Progenitor cell of endocrine pancreas (in vitro differentiated cells): ENCODE measurements around the gene FNDC3B. TPM values are rescaled to one million over a fixed set of nuclear protein-coding genes. Genes with fewer than 3 reads are reported as not detected.

Experiments
- DNase-seq: peaks from one replicate; pipeline ENCODE4 v3.0.0; 2021; ENCODE audit warnings: low spot score; ENCODE audit not compliant: unreplicated experiment
- H3K27ac Mint-ChIP-seq: 2 replicates; pipeline ENCODE4 v1.8.0; 2021; ENCODE audit warnings: mild to moderate bottlenecking, moderate library complexity, mixed read lengths
- H3K27me3 Mint-ChIP-seq: 2 replicates; pipeline ENCODE4 v1.8.0; 2021; ENCODE audit warnings: mixed read lengths
- H3K36me3 Mint-ChIP-seq: 2 replicates; pipeline ENCODE4 v1.8.0; 2022; ENCODE audit warnings: mixed read lengths; ENCODE audit not compliant: insufficient read depth
- H3K4me1 Mint-ChIP-seq: 2 replicates; pipeline ENCODE4 v1.8.0; 2021; ENCODE audit warnings: low read depth, mixed read lengths
- H3K4me3 Mint-ChIP-seq: 2 replicates; pipeline ENCODE4 v1.8.0; 2021; ENCODE audit warnings: low read depth, mild to moderate bottlenecking, moderate library complexity, mixed read lengths
- H3K9me3 Mint-ChIP-seq: 2 replicates; pipeline ENCODE4 v1.8.0; 2021; ENCODE audit warnings: low read depth, mixed read lengths
- total RNA-seq: library from RNA; stranded (reverse); gene quantifications from 2 replicates; pipeline ENCODE4 v1.2.1, GENCODE V29; 2021
- TF ChIP-seq, protein P1 (sequence below): fragments of 200-600 bp; sonication (generic); IDR thresholded peaks from one replicate; pipeline ENCODE4 v1.5.0; 2021; ENCODE audit warnings: antibody characterized with exemption, mild to moderate bottlenecking; ENCODE audit not compliant: unreplicated experiment

Gene FNDC3B
- total RNA-seq, 1 donor from 2014 or later = 158 TPM

GRCh38 chr3:172009803-172010202 lies 29.6 kb upstream of the FNDC3B start:
- Mint-ChIP-seq H3K27me3 (no peaks in the 10 kb centered on the region), H3K9me3 (no peaks in the 10 kb centered on the region), H3K27ac (peak overlapping the region; percentile 53), H3K4me1 (peaks cover 13% of the 10 kb centered on the region), H3K4me3 (no peak overlapping the region), H3K36me3 (no peaks in the 10 kb centered on the region)
- TF ChIP-seq, protein P1, sequence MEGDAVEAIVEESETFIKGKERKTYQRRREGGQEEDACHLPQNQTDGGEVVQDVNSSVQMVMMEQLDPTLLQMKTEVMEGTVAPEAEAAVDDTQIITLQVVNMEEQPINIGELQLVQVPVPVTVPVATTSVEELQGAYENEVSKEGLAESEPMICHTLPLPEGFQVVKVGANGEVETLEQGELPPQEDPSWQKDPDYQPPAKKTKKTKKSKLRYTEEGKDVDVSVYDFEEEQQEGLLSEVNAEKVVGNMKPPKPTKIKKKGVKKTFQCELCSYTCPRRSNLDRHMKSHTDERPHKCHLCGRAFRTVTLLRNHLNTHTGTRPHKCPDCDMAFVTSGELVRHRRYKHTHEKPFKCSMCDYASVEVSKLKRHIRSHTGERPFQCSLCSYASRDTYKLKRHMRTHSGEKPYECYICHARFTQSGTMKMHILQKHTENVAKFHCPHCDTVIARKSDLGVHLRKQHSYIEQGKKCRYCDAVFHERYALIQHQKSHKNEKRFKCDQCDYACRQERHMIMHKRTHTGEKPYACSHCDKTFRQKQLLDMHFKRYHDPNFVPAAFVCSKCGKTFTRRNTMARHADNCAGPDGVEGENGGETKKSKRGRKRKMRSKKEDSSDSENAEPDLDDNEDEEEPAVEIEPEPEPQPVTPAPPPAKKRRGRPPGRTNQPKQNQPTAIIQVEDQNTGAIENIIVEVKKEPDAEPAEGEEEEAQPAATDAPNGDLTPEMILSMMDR = no peak
- no peak for DNase-seq

DNA sequence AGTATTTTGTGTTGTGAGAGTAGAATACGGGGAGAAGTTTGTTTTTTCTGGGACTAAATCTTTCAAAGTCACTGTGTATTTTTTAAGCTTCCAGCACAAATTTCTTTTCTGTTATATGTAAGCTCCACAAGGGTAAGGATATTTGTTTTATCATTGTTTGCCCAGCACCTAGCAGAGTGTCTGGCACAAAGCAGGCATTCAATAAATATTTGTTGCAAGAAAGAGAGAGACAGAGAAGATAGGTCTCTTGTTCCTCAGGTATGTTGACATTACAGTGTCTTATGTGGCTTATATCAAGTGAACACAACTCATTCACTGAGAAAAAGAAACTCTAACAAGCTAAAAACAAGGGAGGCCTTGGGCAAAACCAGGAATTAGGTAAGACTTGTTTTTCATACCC lies 26.6 kb upstream of the FNDC3B start:
- Mint-ChIP-seq H3K4me3 (no peak overlapping the region), H3K27me3 (no peaks in the 10 kb centered on the region), H3K36me3 (no peaks in the 10 kb centered on the region), H3K27ac (peak overlapping the region; percentile 86), H3K4me1 (peaks cover 13% of the 10 kb centered on the region), H3K9me3 (peaks cover under 1% of the 10 kb centered on the region)
- DNase-seq = no peak
- TF ChIP-seq, protein P1 = no peak

DNA sequence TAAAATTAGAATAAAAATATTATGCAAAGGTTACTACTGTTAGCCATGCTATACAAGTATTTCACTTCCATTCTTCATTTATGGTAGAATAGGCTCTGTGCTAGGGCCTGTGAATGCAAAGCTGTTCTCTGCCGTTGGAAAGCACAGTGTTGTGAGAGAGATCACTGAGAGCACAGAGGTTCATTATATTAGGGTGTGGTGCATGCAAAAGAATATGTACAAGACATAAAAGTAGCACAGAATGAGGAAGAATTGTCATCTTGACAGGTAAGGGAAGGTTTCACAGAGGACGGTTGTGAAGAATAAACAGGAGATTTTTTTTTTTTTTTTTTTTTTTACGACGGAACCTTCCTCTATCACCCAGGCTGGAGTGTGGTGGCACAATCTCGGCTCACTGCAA lies 25.2 kb upstream of the FNDC3B start:
- H3K4me1 Mint-ChIP-seq = peaks cover 13% of the 10 kb centered on the region
- no peak overlapping the region for H3K27ac Mint-ChIP-seq
- peaks cover 7% of the 10 kb centered on the region for H3K9me3 Mint-ChIP-seq
- H3K27me3 Mint-ChIP-seq = no peaks in the 10 kb centered on the region
- H3K36me3 Mint-ChIP-seq = no peaks in the 10 kb centered on the region
- no peak for DNase-seq
- TF ChIP-seq, protein P1 = no peak
- H3K4me3 Mint-ChIP-seq = no peak overlapping the region

GRCh38 chr3:172018364-172018763 lies 21.0 kb upstream of the FNDC3B start:
- Mint-ChIP-seq H3K4me1 (peaks cover 6% of the 10 kb centered on the region), H3K27me3 (no peaks in the 10 kb centered on the region), H3K27ac (no peak overlapping the region), H3K9me3 (peaks cover 7% of the 10 kb centered on the region), H3K4me3 (no peak overlapping the region), H3K36me3 (no peaks in the 10 kb centered on the region)
- DNase-seq = no peak
- TF ChIP-seq, protein P1 = no peak

- Mint-ChIP-seq H3K27ac (no peak overlapping the region), H3K4me3 (no peak overlapping the region), H3K36me3 (no peaks in the 10 kb centered on the region), H3K4me1 (peaks cover 5% of the 10 kb centered on the region), H3K27me3 (no peaks in the 10 kb centered on the region), H3K9me3 (peaks cover 7% of the 10 kb centered on the region)
- TF ChIP-seq, protein P1 = no peak
- no peak for DNase-seq
Measured at GRCh38 chr3:172020763-172021162, 18.6 kb upstream of the FNDC3B start.
